Transverse colon (tissue), 3 donors: ENCODE results near the gene AJAP1.

Experiments used
- CTCF ChIP-seq, 5 experiments: fragments of 200-600 bp in 3 of 5; fragments of 450-650 bp in 2 of 5; sonication (generic) in 3 of 5; IDR thresholded peaks; 1 replicate in 2 of 5; 2 replicates in 3 of 5; pipeline ENCODE4 v1.5.1; 2016 to 2017; ENCODE audit warnings: antibody characterized with exemption in 5 of 5, inconsistent platforms in 3 of 5, mild to moderate bottlenecking in 2 of 5, moderate library complexity in 1 of 5
- POLR2A ChIP-seq: fragments of 450-650 bp; IDR thresholded peaks from one replicate; pipeline ENCODE4 v1.6.1; 2016; ENCODE audit warnings: antibody characterized with exemption, mild to moderate bottlenecking, moderate library complexity

DNA sequence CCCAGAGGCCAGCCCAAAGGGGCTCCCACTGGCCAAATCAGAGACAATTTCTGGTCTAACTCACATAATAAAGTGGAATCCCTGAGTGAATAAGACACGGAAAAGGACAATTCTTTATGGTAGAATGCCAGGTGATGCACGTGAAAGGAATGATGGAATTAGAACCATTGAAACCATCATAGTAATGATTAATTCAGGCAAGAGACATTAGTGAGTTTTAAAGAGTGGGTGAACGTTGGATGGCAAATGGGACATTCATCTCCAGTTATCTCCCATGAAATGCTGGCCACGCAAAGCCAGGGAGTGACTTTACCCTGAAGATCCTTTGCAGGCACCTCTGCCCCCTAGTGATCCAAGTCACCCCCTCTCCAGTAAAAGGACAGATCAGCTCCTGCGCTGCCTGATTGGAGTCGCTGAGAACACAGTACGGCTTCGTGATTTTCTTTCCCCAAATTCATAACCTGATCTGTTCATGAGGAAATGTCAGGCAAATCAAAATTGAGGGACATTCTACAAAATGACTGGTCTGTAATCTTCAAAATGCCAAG lies 87.5 kb downstream of the AJAP1 start:
- no peak for TF ChIP-seq POLR2A
- TF ChIP-seq CTCF (IDR thresholded peaks at IDR 0.05), result no peak
